HG03558 (cell line): ENCODE measurements around the gene PTPRU.

Source experiments
- ATAC-seq: cut with Tn5 transposase; IDR thresholded peaks from one replicate; pipeline ENCODE4 v1.9.1; 2021; ENCODE audit warnings: moderate number of reproducible peaks; ENCODE audit not compliant: unreplicated experiment; ENCODE audit errors: extremely low read depth

PTPRU gene

DNA sequence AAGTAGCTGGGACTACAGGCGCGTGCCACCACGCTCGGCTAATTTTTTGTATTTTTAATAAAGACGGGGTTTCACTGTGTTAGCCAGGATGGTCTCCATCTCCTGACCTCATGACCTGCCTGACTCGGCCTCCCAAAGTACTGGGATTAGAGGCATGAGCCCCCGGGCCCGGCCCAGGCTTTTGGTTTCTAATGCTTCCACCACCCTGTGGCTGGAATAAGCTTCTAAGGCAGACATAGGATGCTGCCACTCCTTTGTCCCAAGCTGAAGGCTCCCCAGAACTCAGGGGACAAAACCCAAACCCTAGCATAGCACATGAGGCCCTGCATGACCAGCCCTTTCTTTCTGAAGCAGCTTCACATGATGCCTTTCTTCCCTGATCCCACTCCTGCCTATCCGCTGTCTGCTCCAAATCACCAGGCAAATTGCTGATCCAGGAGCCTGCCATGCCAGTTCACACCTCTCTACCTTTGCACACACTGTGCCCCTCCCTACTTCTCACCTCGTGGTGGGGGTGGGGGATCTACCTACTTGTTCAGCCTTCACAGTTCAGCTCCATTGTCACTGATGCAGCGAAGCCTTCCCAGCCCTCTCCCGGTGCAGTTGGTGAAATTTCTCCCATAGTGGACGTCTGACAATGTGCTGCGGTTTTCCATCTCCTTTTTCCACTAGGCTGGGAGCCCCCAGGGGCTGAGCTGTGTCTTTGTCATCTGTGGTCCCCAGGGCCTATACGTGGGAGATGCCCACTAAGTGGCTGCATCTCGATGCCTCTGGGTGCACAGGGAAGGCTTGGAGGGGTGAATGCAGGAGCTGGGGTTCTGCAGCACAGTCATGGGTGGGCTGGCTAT is 6.9 kb downstream of the PTPRU start:
- ATAC-seq: no peak

GRCh38 chr1:29243871-29244200 is 7.5 kb downstream of the PTPRU start:
- ATAC-seq: no peak

DNA sequence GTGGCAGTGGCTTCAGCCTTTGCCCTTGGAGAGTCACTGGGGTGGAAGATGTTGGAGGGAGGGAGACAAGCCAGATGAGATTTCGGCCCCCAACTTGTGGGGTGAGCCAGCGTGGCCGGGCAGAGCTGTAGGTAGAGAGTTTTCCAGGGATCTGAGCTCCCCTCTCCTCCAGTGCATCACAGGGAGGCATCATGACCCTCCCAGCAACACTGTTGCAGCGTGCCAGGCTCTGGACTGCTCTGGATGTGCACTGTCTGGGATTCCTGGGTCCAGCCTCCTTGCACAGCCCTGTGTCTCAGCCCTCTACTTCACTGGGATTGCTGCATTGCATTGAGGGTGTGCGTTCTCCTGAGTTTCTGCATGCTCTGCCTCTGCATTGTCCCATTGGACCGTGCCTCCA is 8.9 kb downstream of the PTPRU start:
- ATAC-seq: no peak

DNA sequence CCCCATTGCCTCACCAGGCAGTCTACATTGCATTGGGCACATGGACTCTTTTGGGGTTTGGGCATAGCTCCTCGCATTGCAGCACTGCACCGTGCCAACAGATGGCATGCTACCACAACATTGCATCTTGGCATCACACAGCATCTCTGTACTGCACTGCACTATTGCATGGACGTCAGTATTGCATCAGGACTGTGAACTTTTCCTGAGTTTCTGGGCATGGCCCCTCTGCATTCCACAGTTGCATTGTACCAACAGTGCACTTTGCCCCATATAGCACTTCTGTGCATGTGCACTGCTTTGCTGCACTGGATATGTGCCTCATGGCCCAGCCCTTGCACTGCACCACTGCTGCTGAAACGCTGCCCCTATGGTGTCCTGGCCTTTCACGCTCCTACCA is 9.6 kb downstream of the PTPRU start:
- ATAC-seq: no peak

DNA sequence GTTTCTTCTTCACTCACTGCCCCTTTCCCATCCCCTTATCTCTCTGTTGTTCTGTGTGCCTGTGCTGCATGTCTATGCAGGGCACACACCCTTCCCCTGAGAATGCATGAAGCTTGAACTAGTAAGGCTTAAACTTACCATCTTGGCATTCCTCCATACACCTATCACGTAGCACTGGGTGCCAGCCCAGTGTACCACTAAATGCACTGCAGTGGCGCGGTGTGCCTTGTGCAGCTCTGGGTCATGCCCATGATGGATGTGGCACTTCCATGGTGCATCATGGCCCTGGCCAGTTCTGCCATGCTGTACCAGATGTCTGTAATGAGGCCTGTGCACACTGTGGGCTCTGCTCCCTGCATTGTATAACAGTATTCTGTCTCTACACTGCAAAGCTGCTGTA is 10.7 kb downstream of the PTPRU start:
- no peak for ATAC-seq

DNA sequence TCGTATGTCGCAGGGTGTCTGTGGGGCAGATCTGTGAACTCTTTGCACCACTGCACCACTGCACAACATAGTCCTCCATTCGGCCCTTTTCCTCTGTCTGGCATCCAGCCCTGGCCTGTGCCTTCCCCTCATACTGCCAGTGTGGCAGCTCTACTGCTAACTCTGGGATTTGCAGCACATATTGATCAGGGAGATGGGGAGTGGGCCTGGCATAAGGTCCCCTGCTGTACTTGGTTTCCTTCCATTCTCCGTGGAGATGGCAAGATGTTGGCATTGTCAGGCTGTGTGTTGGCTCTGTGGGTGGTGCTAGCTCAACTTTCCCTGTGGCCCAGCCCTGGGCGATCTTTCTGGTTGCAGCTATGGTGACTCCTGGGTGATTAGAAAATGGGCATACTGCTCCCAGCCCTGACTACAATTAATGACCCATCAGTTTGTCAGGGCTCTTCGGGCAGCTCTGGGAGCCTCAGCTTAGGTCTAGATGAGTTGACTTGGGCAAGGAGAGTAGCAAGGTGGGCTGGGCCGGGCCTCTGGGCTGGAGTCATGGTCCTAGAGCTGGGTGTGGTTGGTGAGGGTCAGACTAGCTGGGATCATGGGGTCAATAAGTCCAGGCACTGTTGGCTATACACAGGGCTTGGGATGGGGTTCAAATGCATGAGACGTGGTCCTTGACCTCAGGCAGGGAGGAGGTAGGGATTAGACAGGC is 11.4 kb downstream of the PTPRU start:
- ATAC-seq: no peak

DNA sequence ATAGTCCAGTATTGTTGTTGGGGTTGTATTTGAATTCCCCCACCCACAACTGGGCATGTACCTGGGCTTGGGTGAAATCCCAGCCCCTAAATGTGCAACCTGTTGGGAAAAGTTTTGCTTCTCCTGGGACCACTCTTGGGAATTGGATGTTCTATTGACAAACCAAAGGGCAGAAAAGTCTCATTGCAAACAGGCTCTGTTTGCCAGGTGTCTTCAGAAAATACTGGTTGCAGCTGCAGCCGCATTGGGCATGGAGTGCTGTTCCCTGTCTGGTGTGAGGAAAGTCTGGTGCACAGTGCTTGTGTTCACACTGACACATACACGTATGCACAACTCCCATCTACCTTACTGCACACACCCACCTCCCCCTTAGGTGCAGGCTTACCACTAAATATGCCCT is 12.1 kb downstream of the PTPRU start:
- ATAC-seq: no peak

GRCh38 chr1:29249170-29249691 is 12.9 kb downstream of the PTPRU start:
- no peak for ATAC-seq

GRCh38 chr1:29249951-29250581 is 13.7 kb downstream of the PTPRU start:
- no peak for ATAC-seq

- no peak for ATAC-seq
These were observed 15.1 kb downstream of the PTPRU start for GRCh38 chr1:29251164-29252124.

- no peak for ATAC-seq
These were observed 16.9 kb downstream of the PTPRU start for GRCh38 chr1:29253180-29253579.

GRCh38 chr1:29254346-29254745 is 18.0 kb downstream of the PTPRU start:
- ATAC-seq: no peak

GRCh38 chr1:29255134-29255666 is 18.9 kb downstream of the PTPRU start:
- ATAC-seq: no peak

DNA sequence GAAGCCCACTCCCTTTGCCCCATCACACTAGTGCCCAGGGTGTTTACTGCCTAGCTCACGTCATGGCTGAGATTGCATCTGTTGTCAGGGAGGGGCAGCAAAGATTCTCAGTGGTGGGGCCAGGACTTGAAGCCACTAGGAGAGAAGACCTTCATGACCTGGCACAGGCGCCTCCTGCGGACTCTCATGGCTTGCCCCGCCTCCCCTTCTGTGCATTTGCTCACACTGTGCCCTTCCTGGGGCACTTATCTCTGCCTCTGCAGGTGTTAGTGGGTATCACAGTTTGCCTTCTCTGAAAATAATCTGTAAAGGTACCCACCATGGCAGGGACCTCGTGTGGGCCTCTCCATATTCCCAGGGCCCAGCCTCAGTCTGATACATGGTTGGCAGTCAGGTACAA is 20.1 kb downstream of the PTPRU start:
- no peak for ATAC-seq

DNA sequence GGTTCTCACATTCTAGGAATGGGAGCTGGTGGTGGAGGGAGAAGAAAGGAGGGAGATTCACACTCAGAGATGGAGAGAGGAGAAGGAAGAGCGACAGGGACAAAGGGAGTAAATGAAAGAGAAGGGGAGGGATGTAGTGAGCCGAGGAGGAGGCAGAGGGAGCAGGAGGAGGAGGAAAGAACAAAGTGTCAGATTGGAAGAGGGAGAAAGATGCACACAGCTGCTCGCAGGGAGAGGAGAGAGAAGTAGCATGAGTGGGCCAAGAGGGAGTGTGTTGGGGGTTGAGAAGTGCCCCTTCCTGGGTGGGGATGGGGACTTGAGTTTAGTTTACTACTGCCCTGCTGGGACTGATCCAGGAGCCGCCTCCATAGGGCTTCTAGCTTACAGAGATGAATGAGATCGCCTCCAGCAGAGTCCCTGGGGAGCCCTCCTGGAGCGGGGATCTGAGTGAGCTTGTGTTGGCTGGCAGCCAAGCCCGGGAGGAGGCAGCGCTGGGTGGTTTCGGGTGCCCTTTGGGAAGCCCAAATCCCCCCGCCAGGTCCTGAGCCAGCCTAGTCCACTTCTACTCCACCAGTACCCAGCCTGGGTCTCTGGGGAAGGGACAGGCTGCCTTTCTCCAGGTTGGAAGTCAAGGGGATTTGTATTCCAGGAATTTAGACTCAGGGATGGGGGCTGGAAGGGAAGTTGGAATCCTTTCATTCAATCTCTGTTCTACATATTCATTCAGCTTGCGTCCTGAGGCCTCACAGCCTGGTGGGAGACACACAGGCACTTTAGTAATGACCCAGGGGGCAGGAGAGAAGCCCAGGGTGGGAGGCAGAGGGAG is 20.9 kb downstream of the PTPRU start:
- no peak for ATAC-seq

- no peak for ATAC-seq
These were observed 22.1 kb downstream of the PTPRU start for GRCh38 chr1:29258189-29258975.

GRCh38 chr1:29258976-29259801 is 22.9 kb downstream of the PTPRU start:
- ATAC-seq: no peak
